PC-9 (cell line): ENCODE measurements around the gene YWHAQ. TPM values are rescaled to one million over a fixed set of nuclear protein-coding genes. Genes with fewer than 3 reads are reported as not detected.

ENCODE experiments used
- BruUV-seq: library from RNA; stranded (reverse); fragments of 400-500 nt; replicated peaks from 2 replicates; lab custom pipeline; 2021; lab: Mats Ljungman, UMichigan
- CTCF ChIA-PET: fragments of 300-600 bp; sonication (Branson Sonifier 250); formaldehyde crosslinking; loops from one replicate; lab custom pipeline; 2022; ENCODE audit warnings: antibody characterized with exemption; lab: Charles Lee
- POLR2A ChIA-PET: fragments of 300-600 bp; sonication (Branson Sonifier 250); formaldehyde crosslinking; loops from one replicate; lab custom pipeline; 2022; ENCODE audit warnings: antibody characterized with exemption; ENCODE audit not compliant: unreplicated experiment; lab: Charles Lee
- DNase-seq, 2 experiments: peaks; one replicate each; pipeline versions ENCODE4 v3.0.0 to v3.0.0-alpha.2; 2015 to 2022; ENCODE audit warnings: mixed read lengths in 1 of 2
- H2AFZ ChIP-seq: fragments of 200-600 bp; sonication (generic); 2 replicates; pipeline ENCODE4 v1.8.1; 2017; ENCODE audit warnings: antibody characterized with exemption
- H3F3A ChIP-seq: fragments of 200-600 bp; sonication (generic); 2 replicates; pipeline ENCODE4 v1.8.1; 2017; ENCODE audit warnings: antibody characterized with exemption, mild to moderate bottlenecking, low read depth; ENCODE audit not compliant: insufficient read depth
- H3K27ac ChIP-seq: fragments of 200-600 bp; sonication (generic); 2 replicates; pipeline ENCODE4 v1.6.1; 2016; ENCODE audit warnings: mixed run types
- H3K27me3 ChIP-seq: fragments of 200-600 bp; sonication (generic); 2 replicates; pipeline ENCODE4 v1.6.1; 2016; ENCODE audit warnings: low read depth, mixed run types; ENCODE audit not compliant: insufficient read depth
- H3K36me3 ChIP-seq: fragments of 200-600 bp; sonication (generic); 2 replicates; pipeline ENCODE4 v1.6.1; 2016; ENCODE audit warnings: low read depth, mixed run types
- H3K4me1 ChIP-seq: fragments of 200-600 bp; sonication (generic); replicated peaks from 2 replicates; pipeline ENCODE4 v1.6.1; 2016; ENCODE audit warnings: mixed run types; ENCODE audit not compliant: insufficient read depth
- H3K4me2 ChIP-seq: fragments of 200-600 bp; sonication (generic); 2 replicates; pipeline ENCODE4 v1.6.1; 2017; ENCODE audit warnings: mixed run types
- H3K4me3 ChIP-seq: fragments of 200-600 bp; sonication (generic); 2 replicates; pipeline ENCODE4 v1.6.1; 2016; ENCODE audit warnings: mixed run types
- H3K79me2 ChIP-seq: fragments of 200-600 bp; sonication (generic); 2 replicates; pipeline ENCODE4 v1.6.1; 2017; ENCODE audit warnings: low read depth, mixed run types
- H3K9me2 ChIP-seq: fragments of 200-600 bp; sonication (generic); 2 replicates; pipeline ENCODE4 v1.8.1; 2017; ENCODE audit warnings: mild to moderate bottlenecking; ENCODE audit not compliant: insufficient read depth
- H3K9me3 ChIP-seq: fragments of 200-600 bp; sonication (generic); 2 replicates; pipeline ENCODE4 v1.8.1; 2016; ENCODE audit warnings: low read depth; ENCODE audit not compliant: insufficient read depth
- H4K20me1 ChIP-seq: fragments of 200-600 bp; sonication (generic); 2 replicates; pipeline ENCODE4 v1.8.1; 2017; ENCODE audit not compliant: insufficient read depth
- EZH2 ChIP-seq: fragments of 200-600 bp; sonication (generic); IDR thresholded peaks from 2 replicates; pipeline ENCODE4 v1.8.0; 2017; ENCODE audit warnings: antibody characterized with exemption, low read depth
- intact Hi-C: fragments of 100-400 bp; cut with micrococcal nuclease; formaldehyde crosslinking; loops from one replicate; pipeline ENCODE4 v1.10.0; 2022; ENCODE audit not compliant: unreplicated experiment
- total RNA-seq: library from RNA; stranded (reverse); gene quantifications from 2 replicates; pipeline ENCODE4 v1.2.3, GENCODE V29; 2021
- TF ChIP-seq, protein P1 (sequence below): fragments of 200-600 bp; sonication (generic); conservative IDR thresholded peaks from 2 replicates; pipeline ENCODE4 v1.6.1; 2017; ENCODE audit warnings: mixed run types, antibody characterized with exemption, mild to moderate bottlenecking, moderate library complexity

YWHAQ gene
- total RNA-seq, 1 experiment from 2014 or later = 353 TPM

DNA sequence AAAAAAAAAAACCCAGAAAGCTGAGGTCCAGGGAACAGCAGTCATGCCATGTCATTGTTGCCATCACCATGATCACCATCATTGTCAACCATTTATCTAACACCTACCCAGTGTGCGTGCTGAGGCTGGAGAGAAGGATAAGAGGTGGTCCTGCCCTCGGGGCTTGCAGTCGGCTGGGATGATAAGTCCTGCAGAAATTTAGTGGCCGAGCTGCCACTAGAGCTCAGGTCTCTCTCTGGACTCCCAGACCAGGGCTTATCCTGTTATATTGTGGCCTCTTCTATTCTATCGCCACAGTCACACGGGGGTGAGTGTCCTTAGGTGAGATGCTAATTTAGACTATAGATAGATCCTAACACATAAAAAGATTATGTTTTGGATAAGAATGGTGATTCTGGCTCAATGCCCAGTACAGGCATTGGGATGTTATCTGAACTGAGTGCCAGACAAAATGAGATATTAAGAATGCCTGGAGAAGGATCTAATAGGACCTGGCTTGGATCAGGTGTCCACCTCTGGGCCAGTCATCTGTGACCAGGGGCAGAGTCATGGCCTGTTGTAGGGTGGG lies 43.2 kb upstream of the YWHAQ start:
- Histone ChIP-seq H3K79me2 (no peaks in the 10 kb centered on the region), H3K27me3 (no peaks in the 10 kb centered on the region), H3K9me2 (no peaks in the 10 kb centered on the region), H3K4me2 (no peak overlapping the region), H3K4me3 (no peak overlapping the region), H3K4me1 (peaks cover 23% of the 10 kb centered on the region), H3K36me3 (no peaks in the 10 kb centered on the region), H4K20me1 (no peaks in the 10 kb centered on the region), H3K27ac (no peak overlapping the region), H3F3A (peaks cover 21% of the 10 kb centered on the region), H3K9me3 (no peaks in the 10 kb centered on the region), H2AFZ (no peak overlapping the region)
- no TSS peak for BruUV-seq
- intact Hi-C loops = no loop called here
- TF ChIP-seq, protein P1, sequence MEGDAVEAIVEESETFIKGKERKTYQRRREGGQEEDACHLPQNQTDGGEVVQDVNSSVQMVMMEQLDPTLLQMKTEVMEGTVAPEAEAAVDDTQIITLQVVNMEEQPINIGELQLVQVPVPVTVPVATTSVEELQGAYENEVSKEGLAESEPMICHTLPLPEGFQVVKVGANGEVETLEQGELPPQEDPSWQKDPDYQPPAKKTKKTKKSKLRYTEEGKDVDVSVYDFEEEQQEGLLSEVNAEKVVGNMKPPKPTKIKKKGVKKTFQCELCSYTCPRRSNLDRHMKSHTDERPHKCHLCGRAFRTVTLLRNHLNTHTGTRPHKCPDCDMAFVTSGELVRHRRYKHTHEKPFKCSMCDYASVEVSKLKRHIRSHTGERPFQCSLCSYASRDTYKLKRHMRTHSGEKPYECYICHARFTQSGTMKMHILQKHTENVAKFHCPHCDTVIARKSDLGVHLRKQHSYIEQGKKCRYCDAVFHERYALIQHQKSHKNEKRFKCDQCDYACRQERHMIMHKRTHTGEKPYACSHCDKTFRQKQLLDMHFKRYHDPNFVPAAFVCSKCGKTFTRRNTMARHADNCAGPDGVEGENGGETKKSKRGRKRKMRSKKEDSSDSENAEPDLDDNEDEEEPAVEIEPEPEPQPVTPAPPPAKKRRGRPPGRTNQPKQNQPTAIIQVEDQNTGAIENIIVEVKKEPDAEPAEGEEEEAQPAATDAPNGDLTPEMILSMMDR = no peak
- no peak for TF ChIP-seq EZH2
- no peak for DNase-seq
- ChIA-PET CTCF (no interaction called here), POLR2A (no interaction called here)

DNA sequence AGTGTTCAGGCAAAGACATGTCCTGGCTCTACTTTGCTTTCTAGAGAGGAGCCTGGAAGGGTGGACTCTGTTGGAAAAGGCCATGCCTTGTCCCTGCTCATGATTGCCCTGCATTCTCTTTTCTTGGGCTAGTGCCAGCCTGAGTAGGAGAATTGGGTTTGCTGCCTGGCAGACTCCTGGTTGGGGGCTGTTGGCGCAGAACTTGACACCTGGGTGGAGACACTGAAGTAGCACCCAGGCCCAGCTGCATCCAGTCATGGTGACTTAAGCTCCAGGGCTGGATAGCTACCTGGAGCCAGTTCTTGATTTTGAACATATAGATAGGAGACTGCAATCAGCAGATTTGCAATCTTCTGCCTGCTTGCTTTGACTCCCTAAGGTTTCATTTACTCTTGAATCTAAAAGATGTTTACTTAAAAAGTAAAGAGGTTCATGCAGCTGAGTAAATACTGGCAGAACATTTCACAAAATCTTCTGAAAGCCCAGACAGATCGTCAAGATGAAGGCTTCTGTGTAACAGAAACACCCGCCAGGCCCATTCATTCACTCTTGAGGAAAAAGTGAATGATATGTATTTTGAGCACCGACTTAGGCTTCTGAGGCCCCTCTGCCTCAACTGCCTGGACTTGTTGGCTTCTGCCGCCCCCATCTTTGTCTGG lies 38.0 kb upstream of the YWHAQ start:
- ChIA-PET POLR2A (no interaction called here), CTCF (no interaction called here)
- H3K4me2 ChIP-seq = no peak overlapping the region
- BruUV-seq = no TSS peak
- no peaks in the 10 kb centered on the region; the same call in 1 of the 2 replicates for H3F3A ChIP-seq
- no peak overlapping the region for H2AFZ ChIP-seq
- no peaks in the 10 kb centered on the region for H3K9me2 ChIP-seq
- H3K36me3 ChIP-seq = no peaks in the 10 kb centered on the region
- H3K4me1 ChIP-seq = no peaks in the 10 kb centered on the region
- no peaks in the 10 kb centered on the region for H3K79me2 ChIP-seq
- H4K20me1 ChIP-seq = no peaks in the 10 kb centered on the region
- H3K27ac ChIP-seq = no peak overlapping the region
- TF ChIP-seq EZH2 = no peak
- TF ChIP-seq, protein P1 = no peak
- H3K9me3 ChIP-seq = no peaks in the 10 kb centered on the region
- no peak overlapping the region for H3K4me3 ChIP-seq
- intact Hi-C loops = no loop called here
- DNase-seq = no peak
- no peaks in the 10 kb centered on the region for H3K27me3 ChIP-seq

- H3K27ac ChIP-seq = no peak overlapping the region
- no peaks in the 10 kb centered on the region for H4K20me1 ChIP-seq
- H3K27me3 ChIP-seq = no peaks in the 10 kb centered on the region
- H3K4me1 ChIP-seq = no peaks in the 10 kb centered on the region
- H3K36me3 ChIP-seq = no peaks in the 10 kb centered on the region
- no peak overlapping the region for H3K4me3 ChIP-seq
- H2AFZ ChIP-seq = no peak overlapping the region
- TF ChIP-seq, protein P1 = no peak
- TF ChIP-seq EZH2 = no peak
- H3F3A ChIP-seq = no peaks in the 10 kb centered on the region; the same call in 1 of the 2 replicates
- intact Hi-C loops = no loop called here
- no peak for DNase-seq
- ChIA-PET CTCF (no interaction called here), POLR2A (no interaction called here)
- no peaks in the 10 kb centered on the region for H3K79me2 ChIP-seq
- H3K9me3 ChIP-seq = no peaks in the 10 kb centered on the region
- H3K9me2 ChIP-seq = no peaks in the 10 kb centered on the region
- H3K4me2 ChIP-seq = no peak overlapping the region
- no TSS peak for BruUV-seq
These were observed 37.0 kb upstream of the YWHAQ start for GRCh38 chr2:9667826-9668225.
